HepG2 (cell line): ENCODE results near the gene SULT2B1. TPM values are rescaled to one million over a fixed set of nuclear protein-coding genes. Genes with fewer than 3 reads are reported as not detected.

ENCODE experiments used
- ATF7-NPFF ChIP-seq: sonication (generic); formaldehyde crosslinking; IDR thresholded peaks from 2 replicates; pipeline ENCODE4 v1.8.1; 2023; ENCODE audit warnings: mild to moderate bottlenecking, low read depth, missing genetic modification reagents, moderate library complexity
- CHD4 ChIP-seq: fragments of 200-600 bp; sonication (generic); IDR thresholded peaks from 2 replicates; pipeline ENCODE4 v1.7.0; 2017; ENCODE audit warnings: mild to moderate bottlenecking, low read length, borderline replicate concordance
- ESRRA ChIP-seq: sonication (generic); formaldehyde crosslinking; IDR thresholded peaks from 2 replicates; pipeline ENCODE4 v1.5.1; 2020; ENCODE audit warnings: mild to moderate bottlenecking, low read depth, missing genetic modification reagents
- HNRNPK ChIP-seq: fragments of 200-400 bp; formaldehyde crosslinking; IDR thresholded peaks from 2 replicates; pipeline ENCODE4 v1.6.1; 2018; ENCODE audit warnings: low read length, low read depth, moderate library complexity, mild to moderate bottlenecking; ENCODE audit not compliant: poor library complexity, severe bottlenecking
- MED1 ChIP-seq: sonication (generic); formaldehyde crosslinking; IDR thresholded peaks from 2 replicates; pipeline ENCODE4 v1.4.0; 2020; ENCODE audit warnings: missing genetic modification reagents
- NFRKB ChIP-seq: fragments of 450-650 bp; IDR thresholded peaks from 2 replicates; pipeline ENCODE4 v1.6.1; 2017
- NR2F1 ChIP-seq, 2 experiments: fragments of 450-650 bp in 1 of 2; formaldehyde crosslinking in 1 of 2; IDR thresholded peaks; 2 replicates each; pipeline versions ENCODE4 v1.5.0 to v1.6.1; 2016 to 2020; ENCODE audit warnings: mild to moderate bottlenecking in 1 of 2, missing compliant biosample characterization in 1 of 2, missing genetic modification reagents in 1 of 2, moderate library complexity in 1 of 2
- NR2F6 ChIP-seq, 2 experiments: IDR thresholded peaks; 2 replicates each; pipeline ENCODE4 v1.6.1; 2016; ENCODE audit warnings: antibody characterized with exemption in 1 of 2, mild to moderate bottlenecking in 1 of 2
- PRDM10 ChIP-seq: sonication (generic); formaldehyde crosslinking; IDR thresholded peaks from 2 replicates; pipeline ENCODE4 v1.4.0; 2020; ENCODE audit warnings: low read depth, missing genetic modification reagents
- PTBP1 ChIP-seq: fragments of 200-400 bp; formaldehyde crosslinking; IDR thresholded peaks from 2 replicates; pipeline ENCODE4 v1.6.1; 2018; ENCODE audit warnings: low read length, low read depth; ENCODE audit not compliant: poor library complexity, severe bottlenecking
- REXO4 ChIP-seq: sonication (generic); formaldehyde crosslinking; IDR thresholded peaks from 2 replicates; pipeline ENCODE4 v1.8.0; 2022; ENCODE audit warnings: missing genetic modification reagents, mild to moderate bottlenecking, borderline replicate concordance
- SIN3B ChIP-seq: fragments of 150-350 bp; IDR thresholded peaks from 2 replicates; pipeline ENCODE4 v1.6.1; 2014; ENCODE audit warnings: low read length
- XBP1 ChIP-seq: sonication (generic); formaldehyde crosslinking; IDR thresholded peaks from 2 replicates; pipeline ENCODE4 v1.5.0; 2020; ENCODE audit warnings: missing genetic modification reagents
- ZFP91 ChIP-seq: sonication (generic); formaldehyde crosslinking; IDR thresholded peaks from 2 replicates; pipeline ENCODE4 v1.9.0; 2022; ENCODE audit warnings: missing genetic modification reagents, mild to moderate bottlenecking, borderline replicate concordance
- ZFX ChIP-seq: sonication (generic); formaldehyde crosslinking; IDR thresholded peaks from 2 replicates; pipeline ENCODE4 v1.4.0; 2020; ENCODE audit warnings: mild to moderate bottlenecking, low read depth, missing genetic modification reagents, moderate library complexity
- ZNF12 ChIP-seq: sonication (generic); formaldehyde crosslinking; IDR thresholded peaks from 2 replicates; pipeline ENCODE4 v1.5.0; 2020; ENCODE audit warnings: missing genetic modification reagents
- ZNF143 ChIP-seq: sonication (generic); formaldehyde crosslinking; IDR thresholded peaks from 2 replicates; pipeline ENCODE4 v1.4.0; 2020; ENCODE audit warnings: missing genetic modification reagents
- ZNF263 ChIP-seq: sonication (generic); formaldehyde crosslinking; IDR thresholded peaks from 2 replicates; pipeline ENCODE4 v1.4.0; 2020; ENCODE audit warnings: missing genetic modification reagents
- ZNF503 ChIP-seq: sonication (generic); formaldehyde crosslinking; IDR thresholded peaks from 2 replicates; pipeline ENCODE4 v1.4.0; 2020; ENCODE audit warnings: missing genetic modification reagents
- ZNF547 ChIP-seq: sonication (generic); formaldehyde crosslinking; IDR thresholded peaks from 2 replicates; pipeline ENCODE4 v1.5.1; 2020; ENCODE audit warnings: mild to moderate bottlenecking, missing genetic modification reagents
- ZNF552 ChIP-seq: sonication (generic); formaldehyde crosslinking; IDR thresholded peaks from 2 replicates; pipeline ENCODE4 v1.9.0; 2022; ENCODE audit warnings: missing genetic modification reagents, mild to moderate bottlenecking, borderline replicate concordance
- ZNF674 ChIP-seq: sonication (generic); formaldehyde crosslinking; IDR thresholded peaks from 2 replicates; pipeline ENCODE4 v1.5.0; 2020; ENCODE audit warnings: low read depth, mild to moderate bottlenecking, missing genetic modification reagents
- ZNF749 ChIP-seq: sonication (generic); formaldehyde crosslinking; IDR thresholded peaks from 2 replicates; pipeline ENCODE4 v1.8.0; 2022; ENCODE audit warnings: mild to moderate bottlenecking, missing genetic modification reagents, moderate library complexity, borderline replicate concordance
- ZSCAN25 ChIP-seq: sonication (generic); formaldehyde crosslinking; IDR thresholded peaks from 2 replicates; pipeline ENCODE4 v1.8.0; 2022; ENCODE audit warnings: mild to moderate bottlenecking, missing genetic modification reagents
- polyA plus RNA-seq, 8 experiments: library from polyadenylated mRNA; depleted of rRNA in 3 of 8; stranded (reverse) in 7 of 8; unstranded in 1 of 8; fragments of >200 nt; fragmentation: Illumina TruSeq in 4 of 8; extraction: Trizol in 4 of 8; gene quantifications; 2 replicates each; pipeline versions ENCODE4 v1.2.1 to v1.2.3, GENCODE V29; 2011 to 2016; ENCODE audit warnings: low read depth in 4 of 8, missing spikeins in 1 of 8, mixed read lengths in 1 of 8; ENCODE audit not compliant: insufficient read depth in 1 of 8
- total RNA-seq, 5 experiments: library from RNA; depleted of rRNA; stranded (reverse); fragments of >200 nt; fragmentation: Illumina TruSeq; extraction: Trizol; gene quantifications; 2 replicates each; pipeline ENCODE4 v1.2.3, GENCODE V29; 2016; ENCODE audit warnings: low read depth in 1 of 5

The SULT2B1 gene
- total and polyA plus RNA-seq, 2 of the 13 experiments (the other 11 are each of a cell fraction or from before 2014, with no cell fraction given): 0.13 TPM; not detected in 1

- TF ChIP-seq ZNF547 (CRISPR knock-in tag): peak; percentile 90
- peak; percentile 23; the same call in 1 of the 2 replicates for TF ChIP-seq PRDM10
- no peak for TF ChIP-seq NFRKB
- no peak for TF ChIP-seq REXO4 (CRISPR knock-in tag)
- TF ChIP-seq NR2F1 (CRISPR knock-in tag; IDR thresholded peaks at IDR 0.05): no peak
- TF ChIP-seq ZNF503 (CRISPR knock-in tag): no peak
- no peak for TF ChIP-seq ZSCAN25 (CRISPR knock-in tag)
- peak; percentile 39 for TF ChIP-seq ZNF263
- no peak for TF ChIP-seq ZNF552 (CRISPR knock-in tag)
- TF ChIP-seq HNRNPK: no peak
- TF ChIP-seq XBP1 (CRISPR knock-in tag): no peak
- TF ChIP-seq PTBP1: no peak
- no peak for TF ChIP-seq NR2F6 (IDR thresholded peaks at IDR 0.05)
- TF ChIP-seq NR2F6 (CRISPR knock-in tag; IDR thresholded peaks at IDR 0.05): peak; percentile 40; the same call in 1 of the 2 replicates
- TF ChIP-seq ZNF143 (CRISPR knock-in tag): no peak
- TF ChIP-seq ESRRA (CRISPR knock-in tag): peak; percentile 69; the same call in 1 of the 2 replicates
- TF ChIP-seq ZNF749 (CRISPR knock-in tag): peak; percentile 91
- TF ChIP-seq ATF7-NPFF: peak; percentile 96; the same call in 1 of the 2 replicates
- TF ChIP-seq ZFX: no peak
- TF ChIP-seq ZNF674 (CRISPR knock-in tag): no peak
- no peak for TF ChIP-seq CHD4
- TF ChIP-seq MED1 (CRISPR knock-in tag): no peak; the same call in 1 of the 2 replicates
- TF ChIP-seq ZNF12 (CRISPR knock-in tag): no peak
- TF ChIP-seq SIN3B: no peak
- TF ChIP-seq ZFP91 (CRISPR knock-in tag): peak; percentile 100
Observed at GRCh38 chr19:48637449-48637947, 85.5 kb downstream of the SULT2B1 start (continued).
